PC-9 (cell line): ENCODE results near the gene NANOS1. TPM values are rescaled to one million over a fixed set of nuclear protein-coding genes. Genes with fewer than 3 reads are reported as not detected.
A peak's percentile ranks its signal among the peaks of the same experiment; 100 is the strongest.

ENCODE experiments used
- BruUV-seq: library from RNA; stranded (reverse); fragments of 400-500 nt; replicated peaks from 2 replicates; lab custom pipeline; 2021; lab: Mats Ljungman, UMichigan
- CTCF ChIA-PET: fragments of 300-600 bp; sonication (Branson Sonifier 250); formaldehyde crosslinking; loops from one replicate; lab custom pipeline; 2022; ENCODE audit warnings: antibody characterized with exemption; lab: Charles Lee
- POLR2A ChIA-PET: fragments of 300-600 bp; sonication (Branson Sonifier 250); formaldehyde crosslinking; loops from one replicate; lab custom pipeline; 2022; ENCODE audit warnings: antibody characterized with exemption; ENCODE audit not compliant: unreplicated experiment; lab: Charles Lee
- DNase-seq, 2 experiments: peaks; one replicate each; pipeline versions ENCODE4 v3.0.0 to v3.0.0-alpha.2; 2015 to 2022; ENCODE audit warnings: mixed read lengths in 1 of 2
- H2AFZ ChIP-seq: fragments of 200-600 bp; sonication (generic); 2 replicates; pipeline ENCODE4 v1.8.1; 2017; ENCODE audit warnings: antibody characterized with exemption
- H3F3A ChIP-seq: fragments of 200-600 bp; sonication (generic); 2 replicates; pipeline ENCODE4 v1.8.1; 2017; ENCODE audit warnings: antibody characterized with exemption, mild to moderate bottlenecking, low read depth; ENCODE audit not compliant: insufficient read depth
- H3K27ac ChIP-seq: fragments of 200-600 bp; sonication (generic); 2 replicates; pipeline ENCODE4 v1.6.1; 2016; ENCODE audit warnings: mixed run types
- H3K27me3 ChIP-seq: fragments of 200-600 bp; sonication (generic); 2 replicates; pipeline ENCODE4 v1.6.1; 2016; ENCODE audit warnings: low read depth, mixed run types; ENCODE audit not compliant: insufficient read depth
- H3K36me3 ChIP-seq: fragments of 200-600 bp; sonication (generic); 2 replicates; pipeline ENCODE4 v1.6.1; 2016; ENCODE audit warnings: low read depth, mixed run types
- H3K4me1 ChIP-seq: fragments of 200-600 bp; sonication (generic); replicated peaks from 2 replicates; pipeline ENCODE4 v1.6.1; 2016; ENCODE audit warnings: mixed run types; ENCODE audit not compliant: insufficient read depth
- H3K4me2 ChIP-seq: fragments of 200-600 bp; sonication (generic); 2 replicates; pipeline ENCODE4 v1.6.1; 2017; ENCODE audit warnings: mixed run types
- H3K4me3 ChIP-seq: fragments of 200-600 bp; sonication (generic); 2 replicates; pipeline ENCODE4 v1.6.1; 2016; ENCODE audit warnings: mixed run types
- H3K79me2 ChIP-seq: fragments of 200-600 bp; sonication (generic); 2 replicates; pipeline ENCODE4 v1.6.1; 2017; ENCODE audit warnings: low read depth, mixed run types
- H3K9me2 ChIP-seq: fragments of 200-600 bp; sonication (generic); 2 replicates; pipeline ENCODE4 v1.8.1; 2017; ENCODE audit warnings: mild to moderate bottlenecking; ENCODE audit not compliant: insufficient read depth
- H3K9me3 ChIP-seq: fragments of 200-600 bp; sonication (generic); 2 replicates; pipeline ENCODE4 v1.8.1; 2016; ENCODE audit warnings: low read depth; ENCODE audit not compliant: insufficient read depth
- H4K20me1 ChIP-seq: fragments of 200-600 bp; sonication (generic); 2 replicates; pipeline ENCODE4 v1.8.1; 2017; ENCODE audit not compliant: insufficient read depth
- CTCF ChIP-seq: fragments of 200-600 bp; sonication (generic); conservative IDR thresholded peaks from 2 replicates; pipeline ENCODE4 v1.6.1; 2017; ENCODE audit warnings: mixed run types, antibody characterized with exemption, mild to moderate bottlenecking, moderate library complexity
- EZH2 ChIP-seq: fragments of 200-600 bp; sonication (generic); IDR thresholded peaks from 2 replicates; pipeline ENCODE4 v1.8.0; 2017; ENCODE audit warnings: antibody characterized with exemption, low read depth
- intact Hi-C: fragments of 100-400 bp; cut with micrococcal nuclease; formaldehyde crosslinking; loops from one replicate; pipeline ENCODE4 v1.10.0; 2022; ENCODE audit not compliant: unreplicated experiment
- total RNA-seq: library from RNA; stranded (reverse); gene quantifications from 2 replicates; pipeline ENCODE4 v1.2.3, GENCODE V29; 2021

NANOS1 gene
- total RNA-seq, 1 experiment from 2014 or later, result 7.2 TPM

- Histone ChIP-seq H3K36me3 (no peaks in the 10 kb centered on the region), H3K79me2 (no peaks in the 10 kb centered on the region), H3K4me3 (no peak overlapping the region), H3K4me1 (peaks cover 39% of the 10 kb centered on the region), H3K4me2 (peak overlapping the region; percentile 49; the same call in 1 of the 2 replicates), H4K20me1 (no peaks in the 10 kb centered on the region), H3K9me2 (no peaks in the 10 kb centered on the region), H3K27ac (peak overlapping the region; percentile 68), H3K27me3 (no peaks in the 10 kb centered on the region), H3K9me3 (no peaks in the 10 kb centered on the region), H3F3A (peaks cover 33% of the 10 kb centered on the region), H2AFZ (no peak overlapping the region)
- BruUV-seq, result no TSS peak
- ChIA-PET POLR2A (interaction anchor here (0.7 kb wide), 1 partner anchor 28 kb away, joined by 41 read pairs; the partner anchor contains the start of gene NANOS1), CTCF (interaction anchor here (0.7 kb wide), 1 partner anchor 434 kb away, joined by 25 read pairs; no protein-coding TSS in a partner anchor)
- intact Hi-C loops, result loop anchor here (1.0 to 5.0 kb wide), 2 partner anchors 23 to 130 kb away; no protein-coding TSS in a partner anchor
- TF ChIP-seq EZH2 (no peak), CTCF (no peak)
- no peak for DNase-seq
Observed at GRCh38 chr10:119001717-119002500, 27.6 kb upstream of the NANOS1 start.

- no peaks in the 10 kb centered on the region for H3K27me3 ChIP-seq
- CTCF ChIA-PET, result no interaction called here
- H3K4me2 ChIP-seq, result no peak overlapping the region
- POLR2A ChIA-PET, result interaction anchor here (0.6 kb wide), 1 partner anchor 43 kb away, joined by 8 read pairs; no protein-coding TSS in a partner anchor
- peaks cover 39% of the 10 kb centered on the region for H3F3A ChIP-seq
- peak in 1 of 2 experiments; percentile 36 for DNase-seq
- no TSS peak for BruUV-seq
- no peaks in the 10 kb centered on the region for H3K9me2 ChIP-seq
- H3K36me3 ChIP-seq, result no peaks in the 10 kb centered on the region
- no peaks in the 10 kb centered on the region for H4K20me1 ChIP-seq
- H3K4me1 ChIP-seq, result peaks cover 44% of the 10 kb centered on the region
- TF ChIP-seq EZH2 (no peak), CTCF (no peak)
- intact Hi-C loops, result loop anchor here (5.0 kb wide), 1 partner anchor 131 kb away; no protein-coding TSS in a partner anchor
- H2AFZ ChIP-seq, result no peak overlapping the region
- H3K27ac ChIP-seq, result no peak overlapping the region
- H3K9me3 ChIP-seq, result no peaks in the 10 kb centered on the region
- H3K4me3 ChIP-seq, result no peak overlapping the region
- H3K79me2 ChIP-seq, result no peaks in the 10 kb centered on the region
Observed at GRCh38 chr10:119003572-119004289, 25.8 kb upstream of the NANOS1 start.

GRCh38 chr10:119005362-119006043 is 24.0 kb upstream of the NANOS1 start:
- Histone ChIP-seq H3K79me2 (no peaks in the 10 kb centered on the region), H3K4me2 (peak overlapping the region; percentile 49)
- DNase-seq, result peak in 1 of 2 experiments; percentile 78

More at GRCh38 chr10:119005362-119006043, 24.0 kb upstream of the NANOS1 start:
- BruUV-seq, result no TSS peak
- Histone ChIP-seq H3K27ac (no peak overlapping the region), H3K27me3 (no peaks in the 10 kb centered on the region), H3K36me3 (no peaks in the 10 kb centered on the region), H3K4me1 (peaks cover 44% of the 10 kb centered on the region), H4K20me1 (no peaks in the 10 kb centered on the region), H2AFZ (no peak overlapping the region), H3K4me3 (no peak overlapping the region), H3K9me3 (no peaks in the 10 kb centered on the region), H3F3A (peaks cover 33% of the 10 kb centered on the region), H3K9me2 (no peaks in the 10 kb centered on the region)
- TF ChIP-seq CTCF, result no peak
- no peak for TF ChIP-seq EZH2
- intact Hi-C loops, result loop anchor here (2.0 kb wide), 2 partner anchors 19 to 95 kb away; no protein-coding TSS in a partner anchor
- ChIA-PET CTCF (interaction anchor here (0.7 kb wide), 1 partner anchor 18 kb away, joined by 3 read pairs; no protein-coding TSS in a partner anchor), POLR2A (interaction anchor here (0.6 to 0.9 kb wide), 2 partner anchors 42 to 251 kb away, joined by 4 to 5 read pairs; partner anchors contain the start of gene CACUL1)
